ENCODE results near the gene FOXN3. TPM values are rescaled to one million over a fixed set of nuclear protein-coding genes. Genes with fewer than 3 reads are reported as not detected.

Gene FOXN3
- total and polyA plus RNA-seq, 10 of the 15 experiments (the other 5 are each of a cell fraction or from before 2014, with no cell fraction given): 4.5 to 68.9 (median 29.7) TPM

GRCh38 chr14:89384023-89384422 is 33.0 kb downstream of the FOXN3 start:
- H3K9me3 ChIP-seq (replicated peaks; ENCODE audit: control insufficient read depth, insufficient read depth, low read length): peaks cover 15% of the 10 kb centered on the region; the same call in 2 of the 3 replicates
- H3K4me3 ChIP-seq: peak overlapping the region; percentile 28
- RAD21 ChIA-PET (ENCODE audit: unreplicated experiment): interaction anchor here (0.8 to 4.8 kb wide), 15 partner anchors 9 to 382 kb away, joined by 3 to 37 read pairs (median 4); no protein-coding TSS in a partner anchor
- no peaks in the 10 kb centered on the region for H3K27me3 ChIP-seq (replicated peaks in 1 of 2; ENCODE audit: control insufficient read depth in 2 of 2, insufficient read depth in 2 of 2, low read length in 1 of 2)
- FAIRE-seq (no peak), DNase-seq (ENCODE audit: low read depth, low spot score) (peak; percentile 92), ATAC-seq (peak; percentile 92)
- SMC1A ChIA-PET (ENCODE audit: uncharacterized antibody, unreplicated experiment): interaction anchor here (0.6 to 6.6 kb wide), 19 partner anchors 11 to 206 kb away, joined by 3 to 58 read pairs (median 4); no protein-coding TSS in a partner anchor
- intact Hi-C loops (cut with micrococcal nuclease; ENCODE audit: unreplicated experiment) (loop anchor here (1.0 to 5.0 kb wide), 3 partner anchors 19 to 53 kb away; partner anchors contain the start of gene FOXN3), in situ Hi-C loops (cut with MboI) (no loop called here)
- POLR2A ChIA-PET: interaction anchor here (0.5 to 2.3 kb wide), 8 partner anchors 12 to 159 kb away, joined by 3 to 13 read pairs (median 5); no protein-coding TSS in a partner anchor
- H4K20me1 ChIP-seq (ENCODE audit: control insufficient read depth, insufficient read depth): no peaks in the 10 kb centered on the region
- CTCF ChIA-PET: interaction anchor here (0.7 to 4.9 kb wide), 12 partner anchors 15 to 207 kb away, joined by 3 to 29 read pairs (median 4); no protein-coding TSS in a partner anchor
- no peak overlapping the region for H2AFZ ChIP-seq (ENCODE audit: control insufficient read depth, low read depth, low read length)
- H3K4me1 ChIP-seq (ENCODE audit: control insufficient read depth, insufficient read depth, low read length): peaks cover 49% of the 10 kb centered on the region
- WGBS (ENCODE audit: insufficient coverage, insufficient replicate concordance, low lambda C conversion rate, missing lambda C conversion rate): 0% methylated on average over 3 of the region's 3 CpGs
- peak overlapping the region; percentile 17; the same call in 1 of the 2 replicates for H3K9ac ChIP-seq (ENCODE audit: control insufficient read depth, insufficient read depth, low read length)
- peak overlapping the region; percentile 75 for H3K4me2 ChIP-seq (ENCODE audit: control insufficient read depth, insufficient read depth)
- H3K36me3 ChIP-seq (ENCODE audit: control insufficient read depth in 2 of 2, insufficient read depth in 2 of 2, low read length in 1 of 2): peaks cover 0 to 7% of the 10 kb centered on the region in 2 experiments; a peak in 2 of 4 replicates
- peak overlapping the region; percentile 77 for H3K27ac ChIP-seq (ENCODE audit: control insufficient read depth, insufficient read depth)
- BruUV-seq (replicated peaks): no TSS peak
- H3K79me2 ChIP-seq (ENCODE audit: control insufficient read depth, insufficient read depth, low read length): peaks cover 75% of the 10 kb centered on the region
- TF ChIP-seq SIN3A (IDR thresholded peaks at IDR 0.05; ENCODE audit: low read depth, low read length) (0 out of 2 replicates have a peak, but pooled peaks have one; percentile 50), MLLT1 (IDR thresholded peaks at IDR 0.05) (peak; percentile 58; the same call in 1 of the 2 replicates), GATAD2B (conservative IDR thresholded peaks at IDR 0.05; ENCODE audit: low read depth) (peak; percentile 71), FOXK2 (IDR thresholded peaks at IDR 0.05) (no peak), BCL11A (IDR thresholded peaks at IDR 0.05; ENCODE audit: low read depth, low read length) (peak; percentile 64; the same call in 1 of the 2 replicates), CBFB (IDR thresholded peaks at IDR 0.05; ENCODE audit: low read depth) (peak; percentile 52; the same call in 1 of the 2 replicates), EGR1 (IDR thresholded peaks at IDR 0.05; ENCODE audit: borderline replicate concordance in 1 of 2, low read depth in 2 of 2, low read length in 2 of 2) (no peak), YBX1 (IDR thresholded peaks at IDR 0.05) (no peak), HSF1 (IDR thresholded peaks at IDR 0.05; ENCODE audit: low read depth, low read length) (no peak), JUNB (IDR thresholded peaks at IDR 0.05) (peak; percentile 7; the same call in 1 of the 2 replicates), DPF2 (IDR thresholded peaks at IDR 0.05) (peak; percentile 60), IKZF2 (IDR thresholded peaks at IDR 0.05) (peak in 1 of 2 experiments; percentile 85; a peak in 3 of 4 replicates)
- TF ChIP-seq, protein P1, sequence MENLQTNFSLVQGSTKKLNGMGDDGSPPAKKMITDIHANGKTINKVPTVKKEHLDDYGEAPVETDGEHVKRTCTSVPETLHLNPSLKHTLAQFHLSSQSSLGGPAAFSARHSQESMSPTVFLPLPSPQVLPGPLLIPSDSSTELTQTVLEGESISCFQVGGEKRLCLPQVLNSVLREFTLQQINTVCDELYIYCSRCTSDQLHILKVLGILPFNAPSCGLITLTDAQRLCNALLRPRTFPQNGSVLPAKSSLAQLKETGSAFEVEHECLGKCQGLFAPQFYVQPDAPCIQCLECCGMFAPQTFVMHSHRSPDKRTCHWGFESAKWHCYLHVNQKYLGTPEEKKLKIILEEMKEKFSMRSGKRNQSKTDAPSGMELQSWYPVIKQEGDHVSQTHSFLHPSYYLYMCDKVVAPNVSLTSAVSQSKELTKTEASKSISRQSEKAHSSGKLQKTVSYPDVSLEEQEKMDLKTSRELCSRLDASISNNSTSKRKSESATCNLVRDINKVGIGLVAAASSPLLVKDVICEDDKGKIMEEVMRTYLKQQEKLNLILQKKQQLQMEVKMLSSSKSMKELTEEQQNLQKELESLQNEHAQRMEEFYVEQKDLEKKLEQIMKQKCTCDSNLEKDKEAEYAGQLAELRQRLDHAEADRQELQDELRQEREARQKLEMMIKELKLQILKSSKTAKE (IDR thresholded peaks at IDR 0.05; ENCODE audit: low read depth, poor library complexity, severe bottlenecking): peak; percentile 16
- TF ChIP-seq, protein P2, sequence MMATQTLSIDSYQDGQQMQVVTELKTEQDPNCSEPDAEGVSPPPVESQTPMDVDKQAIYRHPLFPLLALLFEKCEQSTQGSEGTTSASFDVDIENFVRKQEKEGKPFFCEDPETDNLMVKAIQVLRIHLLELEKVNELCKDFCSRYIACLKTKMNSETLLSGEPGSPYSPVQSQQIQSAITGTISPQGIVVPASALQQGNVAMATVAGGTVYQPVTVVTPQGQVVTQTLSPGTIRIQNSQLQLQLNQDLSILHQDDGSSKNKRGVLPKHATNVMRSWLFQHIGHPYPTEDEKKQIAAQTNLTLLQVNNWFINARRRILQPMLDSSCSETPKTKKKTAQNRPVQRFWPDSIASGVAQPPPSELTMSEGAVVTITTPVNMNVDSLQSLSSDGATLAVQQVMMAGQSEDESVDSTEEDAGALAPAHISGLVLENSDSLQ (IDR thresholded peaks at IDR 0.05): peak; percentile 63; the same call in 1 of the 2 replicates
- TF ChIP-seq, protein P3, sequence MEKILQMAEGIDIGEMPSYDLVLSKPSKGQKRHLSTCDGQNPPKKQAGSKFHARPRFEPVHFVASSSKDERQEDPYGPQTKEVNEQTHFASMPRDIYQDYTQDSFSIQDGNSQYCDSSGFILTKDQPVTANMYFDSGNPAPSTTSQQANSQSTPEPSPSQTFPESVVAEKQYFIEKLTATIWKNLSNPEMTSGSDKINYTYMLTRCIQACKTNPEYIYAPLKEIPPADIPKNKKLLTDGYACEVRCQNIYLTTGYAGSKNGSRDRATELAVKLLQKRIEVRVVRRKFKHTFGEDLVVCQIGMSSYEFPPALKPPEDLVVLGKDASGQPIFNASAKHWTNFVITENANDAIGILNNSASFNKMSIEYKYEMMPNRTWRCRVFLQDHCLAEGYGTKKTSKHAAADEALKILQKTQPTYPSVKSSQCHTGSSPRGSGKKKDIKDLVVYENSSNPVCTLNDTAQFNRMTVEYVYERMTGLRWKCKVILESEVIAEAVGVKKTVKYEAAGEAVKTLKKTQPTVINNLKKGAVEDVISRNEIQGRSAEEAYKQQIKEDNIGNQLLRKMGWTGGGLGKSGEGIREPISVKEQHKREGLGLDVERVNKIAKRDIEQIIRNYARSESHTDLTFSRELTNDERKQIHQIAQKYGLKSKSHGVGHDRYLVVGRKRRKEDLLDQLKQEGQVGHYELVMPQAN (conservative IDR thresholded peaks at IDR 0.05): 0 out of 2 replicates have a peak, but pooled peaks have one; percentile 46
